ENCODE results near the gene PODNL1. TPM values are rescaled to one million over a fixed set of nuclear protein-coding genes. Genes with fewer than 3 reads are reported as not detected.

The PODNL1 gene
- total and polyA plus RNA-seq, 2 experiments from 2014 or later, result 0.17 to 2.4 TPM

GRCh38 chr19:13913352-13913751, 24.9 kb downstream of the PODNL1 start:
- no peaks in the 10 kb centered on the region for H3K9me2 ChIP-seq (replicated peaks; ENCODE audit: insufficient read depth)
- H2AFZ ChIP-seq, result no peak overlapping the region
- no peak overlapping the region for H3K27ac ChIP-seq
- no peak for TF ChIP-seq EZH2 (IDR thresholded peaks at IDR 0.05; ENCODE audit: borderline replicate concordance)
- TF ChIP-seq CTCF (IDR thresholded peaks at IDR 0.05; ENCODE audit: poor library complexity), result no peak
- TF ChIP-seq EZH2phosphoT487 (IDR thresholded peaks at IDR 0.05; ENCODE audit: low read depth, severe bottlenecking, unreplicated experiment), result no peak
- no peak overlapping the region for H3K4me3 ChIP-seq
- H4K20me1 ChIP-seq (ENCODE audit: insufficient read depth, poor library complexity, severe bottlenecking), result no peaks in the 10 kb centered on the region
- no peak overlapping the region for H3K4me2 ChIP-seq
- H3K9me3 ChIP-seq (ENCODE audit: low read depth), result no peaks in the 10 kb centered on the region
- no peak for DNase-seq (ENCODE audit: low spot score)
- no peaks in the 10 kb centered on the region for H3K79me2 ChIP-seq
- H3K4me1 ChIP-seq (ENCODE audit: insufficient read depth), result no peaks in the 10 kb centered on the region
- no peaks in the 10 kb centered on the region for H3K36me3 ChIP-seq (replicated peaks; ENCODE audit: insufficient read depth, low read depth)
- WGBS (ENCODE audit: low lambda C conversion rate, missing lambda C conversion rate), result 96% methylated on average over 17 of the region's 17 CpGs
- no peaks in the 10 kb centered on the region for H3K27me3 ChIP-seq

GRCh38 chr19:13909430-13909829, 28.8 kb downstream of the PODNL1 start:
- no peak overlapping the region for H2AFZ ChIP-seq
- peaks cover 14% of the 10 kb centered on the region for H3K79me2 ChIP-seq
- TF ChIP-seq CTCF (IDR thresholded peaks at IDR 0.05; ENCODE audit: poor library complexity) (no peak), EZH2 (IDR thresholded peaks at IDR 0.05; ENCODE audit: borderline replicate concordance) (no peak), EZH2phosphoT487 (IDR thresholded peaks at IDR 0.05; ENCODE audit: low read depth, severe bottlenecking, unreplicated experiment) (no peak)
- 98% methylated on average over 2 of the region's 2 CpGs for WGBS (ENCODE audit: low lambda C conversion rate, missing lambda C conversion rate)
- no peak overlapping the region for H3K4me2 ChIP-seq
- no peak overlapping the region for H3K27ac ChIP-seq
- H3K9me3 ChIP-seq (ENCODE audit: low read depth), result no peaks in the 10 kb centered on the region
- no peak for DNase-seq (ENCODE audit: low spot score)
- H3K36me3 ChIP-seq (replicated peaks; ENCODE audit: insufficient read depth, low read depth), result no peaks in the 10 kb centered on the region
- no peaks in the 10 kb centered on the region for H3K27me3 ChIP-seq
- H3K4me3 ChIP-seq, result no peak overlapping the region
- H3K4me1 ChIP-seq (ENCODE audit: insufficient read depth), result peaks cover 8% of the 10 kb centered on the region
- no peaks in the 10 kb centered on the region for H4K20me1 ChIP-seq (ENCODE audit: insufficient read depth, poor library complexity, severe bottlenecking)
- no peaks in the 10 kb centered on the region for H3K9me2 ChIP-seq (replicated peaks; ENCODE audit: insufficient read depth)

- peaks cover 14% of the 10 kb centered on the region for H3K79me2 ChIP-seq
- H3K9me2 ChIP-seq (replicated peaks; ENCODE audit: insufficient read depth), result no peaks in the 10 kb centered on the region
- no peak overlapping the region for H3K4me3 ChIP-seq
- WGBS (ENCODE audit: low lambda C conversion rate, missing lambda C conversion rate), result 97% methylated on average over 7 of the region's 8 CpGs
- H3K27ac ChIP-seq, result no peak overlapping the region
- H3K4me1 ChIP-seq (ENCODE audit: insufficient read depth), result peaks cover 8% of the 10 kb centered on the region
- no peaks in the 10 kb centered on the region for H4K20me1 ChIP-seq (ENCODE audit: insufficient read depth, poor library complexity, severe bottlenecking)
- H3K27me3 ChIP-seq, result no peaks in the 10 kb centered on the region
- TF ChIP-seq CTCF (IDR thresholded peaks at IDR 0.05; ENCODE audit: poor library complexity), result no peak
- no peak for TF ChIP-seq EZH2phosphoT487 (IDR thresholded peaks at IDR 0.05; ENCODE audit: low read depth, severe bottlenecking, unreplicated experiment)
- TF ChIP-seq EZH2 (IDR thresholded peaks at IDR 0.05; ENCODE audit: borderline replicate concordance), result no peak
- no peaks in the 10 kb centered on the region for H3K36me3 ChIP-seq (replicated peaks; ENCODE audit: insufficient read depth, low read depth)
- no peak overlapping the region for H2AFZ ChIP-seq
- H3K4me2 ChIP-seq, result no peak overlapping the region
- H3K9me3 ChIP-seq (ENCODE audit: low read depth), result no peaks in the 10 kb centered on the region
- no peak for DNase-seq (ENCODE audit: low spot score)
Measured at GRCh38 chr19:13908674-13909073, 29.5 kb downstream of the PODNL1 start.

GRCh38 chr19:13906910-13907309, 31.3 kb downstream of the PODNL1 start:
- H3K4me2 ChIP-seq, result peak overlapping the region; percentile 91
- H3K9me2 ChIP-seq (replicated peaks; ENCODE audit: insufficient read depth), result no peaks in the 10 kb centered on the region
- H4K20me1 ChIP-seq (ENCODE audit: insufficient read depth, poor library complexity, severe bottlenecking), result no peaks in the 10 kb centered on the region
- no peaks in the 10 kb centered on the region for H3K9me3 ChIP-seq (ENCODE audit: low read depth)
- no peak for DNase-seq (ENCODE audit: low spot score)
- no peaks in the 10 kb centered on the region for H3K36me3 ChIP-seq (replicated peaks; ENCODE audit: insufficient read depth, low read depth)
- H3K27ac ChIP-seq, result peak overlapping the region; percentile 81
- H3K79me2 ChIP-seq, result peaks cover 14% of the 10 kb centered on the region
- H3K4me1 ChIP-seq (ENCODE audit: insufficient read depth), result peaks cover 8% of the 10 kb centered on the region
- 83% methylated on average over 5 of the region's 5 CpGs for WGBS (ENCODE audit: low lambda C conversion rate, missing lambda C conversion rate)
- peak overlapping the region; percentile 69 for H3K4me3 ChIP-seq
- H3K27me3 ChIP-seq, result no peaks in the 10 kb centered on the region
- peak overlapping the region; percentile 80 for H2AFZ ChIP-seq
- TF ChIP-seq EZH2 (IDR thresholded peaks at IDR 0.05; ENCODE audit: borderline replicate concordance) (no peak), EZH2phosphoT487 (IDR thresholded peaks at IDR 0.05; ENCODE audit: low read depth, severe bottlenecking, unreplicated experiment) (no peak), CTCF (IDR thresholded peaks at IDR 0.05; ENCODE audit: poor library complexity) (no peak)
